MM.1S (cell line): ENCODE measurements around the gene FCER1G.

ENCODE experiments used
- DNase-seq: peaks from one replicate; pipeline ENCODE4 v3.0.0-alpha.2; 2015
- H2AFZ ChIP-seq: fragments of 300-600 bp; sonication (generic); 2 replicates; pipeline ENCODE4 v1.6.0; 2016; ENCODE audit warnings: antibody characterized with exemption, low read length
- H3F3A ChIP-seq: fragments of 300-600 bp; sonication (generic); 2 replicates; pipeline ENCODE4 v1.6.1; 2016; ENCODE audit warnings: mild to moderate bottlenecking, antibody characterized with exemption, low read length, moderate library complexity, mixed read lengths; ENCODE audit not compliant: insufficient read depth
- H3K27ac ChIP-seq: fragments of 300-600 bp; sonication (generic); 2 replicates; pipeline ENCODE4 v1.5.1; 2016; ENCODE audit warnings: mild to moderate bottlenecking, low read length
- H3K27me3 ChIP-seq: fragments of 300-600 bp; sonication (generic); replicated peaks from 2 replicates; pipeline ENCODE4 v1.6.0; 2016; ENCODE audit warnings: low read length; ENCODE audit not compliant: insufficient read depth
- H3K36me3 ChIP-seq: fragments of 300-600 bp; sonication (generic); replicated peaks from 2 replicates; pipeline ENCODE4 v1.6.1; 2016; ENCODE audit warnings: mild to moderate bottlenecking, low read length, mixed read lengths; ENCODE audit not compliant: insufficient read depth
- H3K4me1 ChIP-seq: fragments of 300-600 bp; sonication (generic); 2 replicates; pipeline ENCODE4 v1.6.1; 2016; ENCODE audit warnings: low read length, mixed read lengths
- H3K4me2 ChIP-seq: fragments of 300-600 bp; sonication (generic); 2 replicates; pipeline ENCODE4 v1.6.0; 2016; ENCODE audit warnings: low read depth, low read length
- H3K4me3 ChIP-seq: fragments of 300-600 bp; sonication (generic); 2 replicates; pipeline ENCODE4 v1.5.1; 2016; ENCODE audit warnings: low read length, mixed read lengths
- H3K79me2 ChIP-seq: fragments of 300-600 bp; sonication (generic); 2 replicates; pipeline ENCODE4 v1.6.1; 2016; ENCODE audit warnings: mixed run types, low read length, mixed read lengths
- H3K9ac ChIP-seq: fragments of 300-600 bp; sonication (generic); 2 replicates; pipeline ENCODE4 v1.6.1; 2016; ENCODE audit warnings: low read length, mixed read lengths
- H3K9me2 ChIP-seq: fragments of 300-600 bp; sonication (generic); replicated peaks from 2 replicates; pipeline ENCODE4 v1.6.1; 2016; ENCODE audit warnings: mild to moderate bottlenecking, low read length, mixed read lengths; ENCODE audit not compliant: insufficient read depth
- H3K9me3 ChIP-seq: fragments of 300-600 bp; sonication (generic); replicated peaks from 2 replicates; pipeline ENCODE4 v1.6.1; 2016; ENCODE audit warnings: mild to moderate bottlenecking, low read length, mixed read lengths; ENCODE audit not compliant: insufficient read depth
- H4K20me1 ChIP-seq: fragments of 300-600 bp; sonication (generic); 2 replicates; pipeline ENCODE4 v1.6.1; 2016; ENCODE audit warnings: mild to moderate bottlenecking, low read length, moderate library complexity, mixed read lengths; ENCODE audit not compliant: insufficient read depth
- CTCF ChIP-seq: fragments of 300-600 bp; sonication (generic); IDR thresholded peaks from 2 replicates; pipeline ENCODE4 v1.5.1; 2016; ENCODE audit warnings: antibody characterized with exemption, low read length, mixed read lengths
- EZH2 ChIP-seq: fragments of 300-600 bp; sonication (generic); optimal IDR thresholded peaks from 2 replicates; pipeline ENCODE3; 2017; ENCODE audit warnings: low read depth, mild to moderate bottlenecking, antibody characterized with exemption, low read length, mixed read lengths
- EZH2phosphoT487 ChIP-seq: fragments of 300-600 bp; sonication (generic); IDR thresholded peaks from 2 replicates; pipeline ENCODE4 v1.6.1; 2018; ENCODE audit warnings: antibody characterized with exemption, low read length

FCER1G gene

GRCh38 chr1:161196111-161196510, 19.0 kb upstream of the FCER1G start:
- H3K36me3 ChIP-seq, result no peaks in the 10 kb centered on the region
- no peak for DNase-seq
- no peak overlapping the region for H2AFZ ChIP-seq
- no peaks in the 10 kb centered on the region for H3K9me3 ChIP-seq
- TF ChIP-seq EZH2phosphoT487 (no peak), CTCF (no peak), EZH2 (no peak)
- no peak overlapping the region for H3K4me2 ChIP-seq
- H3K27me3 ChIP-seq, result no peaks in the 10 kb centered on the region
- 0 out of 2 replicates have a peak, but pooled peaks cover 4% of the 10 kb centered on the region for H3F3A ChIP-seq
- peaks cover 13% of the 10 kb centered on the region for H3K4me1 ChIP-seq
- no peak overlapping the region for H3K4me3 ChIP-seq
- no peak overlapping the region for H3K9ac ChIP-seq
- no peak overlapping the region for H3K27ac ChIP-seq
- H4K20me1 ChIP-seq, result no peaks in the 10 kb centered on the region
- H3K9me2 ChIP-seq, result no peaks in the 10 kb centered on the region
- H3K79me2 ChIP-seq, result no peaks in the 10 kb centered on the region

GRCh38 chr1:161196521-161197451, 18.3 kb upstream of the FCER1G start:
- no peak for TF ChIP-seq CTCF
- Histone ChIP-seq H3K79me2 (peaks cover 2% of the 10 kb centered on the region; the same call in 1 of the 2 replicates), H3K9me3 (no peaks in the 10 kb centered on the region), H3K4me3 (no peak overlapping the region), H3K27me3 (no peaks in the 10 kb centered on the region), H2AFZ (no peak overlapping the region), H3K36me3 (no peaks in the 10 kb centered on the region), H3K4me2 (no peak overlapping the region), H3K9ac (no peak overlapping the region), H3F3A (0 out of 2 replicates have a peak, but pooled peaks cover 4% of the 10 kb centered on the region), H3K9me2 (no peaks in the 10 kb centered on the region), H4K20me1 (no peaks in the 10 kb centered on the region), H3K4me1 (peaks cover 20% of the 10 kb centered on the region), H3K27ac (no peak overlapping the region)
- no peak for DNase-seq

GRCh38 chr1:161197560-161198193, 17.4 kb upstream of the FCER1G start:
- H3K9me3 ChIP-seq, result no peaks in the 10 kb centered on the region
- TF ChIP-seq CTCF (no peak), EZH2phosphoT487 (no peak), EZH2 (no peak)
- H3K79me2 ChIP-seq, result peaks cover 9% of the 10 kb centered on the region
- 0 out of 2 replicates have a peak, but pooled peaks cover 4% of the 10 kb centered on the region for H3F3A ChIP-seq
- no peak for DNase-seq
- no peaks in the 10 kb centered on the region for H3K9me2 ChIP-seq
- no peak overlapping the region for H3K9ac ChIP-seq
- H3K4me2 ChIP-seq, result no peak overlapping the region
- H3K4me1 ChIP-seq, result peaks cover 19% of the 10 kb centered on the region
- H2AFZ ChIP-seq, result no peak overlapping the region
- no peak overlapping the region for H3K4me3 ChIP-seq
- no peak overlapping the region for H3K27ac ChIP-seq
- no peaks in the 10 kb centered on the region for H3K27me3 ChIP-seq
- no peaks in the 10 kb centered on the region for H4K20me1 ChIP-seq
- no peaks in the 10 kb centered on the region for H3K36me3 ChIP-seq
